Activated gamma-delta T cell treated with Interleukin-2 at 50 U/mL for 16 hours (primary cell): ENCODE measurements around the gene SFRP2.

Experiments
- DNase-seq: peaks from one replicate; pipeline ENCODE4 v3.0.0-alpha.2; 2020

Gene SFRP2, protein sequence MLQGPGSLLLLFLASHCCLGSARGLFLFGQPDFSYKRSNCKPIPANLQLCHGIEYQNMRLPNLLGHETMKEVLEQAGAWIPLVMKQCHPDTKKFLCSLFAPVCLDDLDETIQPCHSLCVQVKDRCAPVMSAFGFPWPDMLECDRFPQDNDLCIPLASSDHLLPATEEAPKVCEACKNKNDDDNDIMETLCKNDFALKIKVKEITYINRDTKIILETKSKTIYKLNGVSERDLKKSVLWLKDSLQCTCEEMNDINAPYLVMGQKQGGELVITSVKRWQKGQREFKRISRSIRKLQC

GRCh38 chr4:153788413-153789276, at the start of gene SFRP2:
Gene SFRP2 (minus strand): TSS chr4:153789083. CDS start chr4:153788835, 248 bp downstream.
- no peak for DNase-seq

DNA sequence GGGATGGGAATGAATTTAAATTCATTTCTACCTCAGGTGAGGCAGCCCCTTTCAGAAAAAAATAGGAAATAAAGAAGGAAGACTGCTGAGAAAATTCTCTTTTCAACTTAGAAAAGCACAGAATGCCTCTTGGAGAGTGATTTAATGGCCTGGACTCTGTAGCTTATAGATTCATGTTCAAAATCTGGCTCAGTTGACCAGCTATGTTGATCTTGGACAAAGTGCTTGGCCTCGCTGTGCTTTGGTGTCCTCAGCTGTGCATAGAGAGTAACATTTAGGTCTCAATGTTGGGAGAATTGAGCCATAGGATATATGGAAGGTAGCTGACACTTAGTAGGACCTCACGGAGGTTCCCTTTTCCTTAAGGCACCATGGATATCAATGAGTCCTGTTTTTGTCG, 49.7 kb upstream of the SFRP2 start:
- DNase-seq, result no peak

- no peak for DNase-seq
These were observed 46.0 kb upstream of the SFRP2 start for GRCh38 chr4:153834901-153835300.

DNA sequence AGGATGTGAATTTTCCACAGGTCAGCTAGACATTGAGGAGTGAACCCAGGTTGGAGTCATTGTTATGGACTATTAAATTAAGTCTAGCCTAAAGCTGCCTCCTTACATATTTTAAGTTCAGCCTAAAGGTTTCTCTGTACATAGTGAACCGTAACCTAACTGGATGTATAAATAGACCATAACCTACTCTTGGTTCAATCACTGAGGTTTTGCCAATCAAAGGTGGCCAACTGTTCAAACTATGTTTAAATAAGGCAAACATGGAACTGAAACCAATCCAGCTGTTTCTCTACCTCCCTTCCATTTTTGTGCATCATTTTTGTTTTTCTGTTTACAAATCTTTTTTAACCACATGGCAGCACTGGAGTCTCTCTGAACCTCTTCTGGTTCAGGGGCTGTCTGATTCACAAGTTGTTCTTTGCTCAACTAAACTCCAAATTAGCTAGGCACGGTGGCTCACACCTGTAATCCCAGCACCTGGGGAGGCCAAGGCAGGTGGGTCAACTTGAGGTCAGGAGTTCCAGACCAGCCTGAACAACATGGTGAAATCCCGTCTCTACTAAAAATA, 43.9 kb upstream of the SFRP2 start:
- no peak for DNase-seq

- no peak for DNase-seq
These were observed 43.2 kb upstream of the SFRP2 start for GRCh38 chr4:153832054-153832453.

- DNase-seq, result no peak
These were observed 42.4 kb upstream of the SFRP2 start for GRCh38 chr4:153831245-153831644.

- DNase-seq, result no peak
These were observed 36.8 kb upstream of the SFRP2 start for GRCh38 chr4:153825691-153826090.

DNA sequence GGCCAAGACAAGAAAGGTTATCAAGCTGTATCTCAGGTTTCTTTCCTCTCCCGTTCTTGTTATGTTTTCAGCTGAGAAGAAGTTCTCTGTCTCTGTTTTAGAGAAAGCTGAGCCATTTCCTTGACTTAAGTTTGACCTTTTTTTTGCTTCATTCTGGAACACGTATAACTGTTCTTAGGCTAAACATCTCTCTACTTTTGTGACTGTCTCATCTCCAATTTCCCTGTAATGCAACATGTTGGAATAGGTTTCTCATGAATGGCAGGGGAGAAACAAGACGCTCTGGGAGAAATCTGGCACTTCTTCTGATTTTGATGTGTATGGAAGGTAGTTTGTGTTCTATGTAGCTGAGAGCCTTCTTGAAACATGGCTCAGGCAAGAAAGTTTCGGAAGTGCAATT, 36.2 kb upstream of the SFRP2 start:
- no peak for DNase-seq

GRCh38 chr4:153824501-153824900, 35.6 kb upstream of the SFRP2 start:
- DNase-seq, result no peak

DNA sequence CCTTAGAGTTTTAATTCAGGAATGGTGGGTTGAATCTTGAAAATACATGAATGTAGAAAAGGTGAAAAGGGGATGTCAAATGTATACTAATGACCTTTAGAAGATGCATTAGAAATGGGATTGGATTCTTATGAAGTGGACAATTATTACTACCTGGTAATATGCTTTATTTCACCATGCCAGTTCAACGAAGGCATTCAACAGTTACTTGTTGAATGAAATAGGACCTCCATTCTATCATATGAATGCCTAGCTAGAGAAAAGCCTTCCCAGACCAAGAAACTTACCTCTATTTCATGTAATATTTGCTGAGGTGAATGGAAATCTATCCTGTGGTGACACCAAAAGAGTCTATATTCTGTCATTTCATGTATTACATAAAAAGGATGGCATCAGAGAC, 34.6 kb upstream of the SFRP2 start:
- no peak for DNase-seq

DNA sequence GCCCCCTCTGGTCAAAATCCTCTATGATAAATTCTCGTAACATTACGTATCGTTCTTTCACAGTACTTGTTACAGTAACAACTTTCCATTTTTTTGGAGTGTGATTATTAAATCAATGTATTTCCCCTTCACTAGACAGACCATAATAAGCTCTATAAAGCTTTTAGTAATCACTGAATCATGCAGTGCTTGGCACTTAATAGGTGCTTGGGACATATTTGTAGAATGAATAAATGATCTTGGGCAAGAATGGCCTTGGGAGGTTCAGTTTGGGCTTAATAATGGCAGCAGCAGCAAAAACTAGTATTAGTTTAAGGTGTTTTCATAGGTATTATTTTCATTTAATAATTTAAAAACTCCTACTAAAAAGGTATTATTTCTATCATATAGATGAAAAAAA, 33.4 kb upstream of the SFRP2 start:
- no peak for DNase-seq

DNA sequence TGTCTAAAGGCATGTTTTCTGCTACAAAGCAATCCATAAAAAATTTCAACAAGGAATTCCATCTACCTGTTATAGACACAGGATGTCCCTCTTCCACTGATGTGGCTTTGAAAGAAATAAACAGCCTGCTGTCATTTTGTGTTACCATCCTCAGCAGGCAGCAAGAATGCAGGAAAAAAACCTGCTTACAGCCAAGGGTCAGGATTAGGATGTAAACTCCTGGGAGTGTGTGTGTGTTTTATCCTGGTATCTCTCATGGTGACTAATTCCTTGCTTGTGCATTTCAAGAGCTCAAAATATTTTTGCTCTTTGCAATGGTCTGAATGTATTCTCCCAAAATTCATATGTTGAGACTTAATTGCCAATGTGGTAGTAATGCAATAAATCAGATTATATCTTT, 28.6 kb upstream of the SFRP2 start:
- DNase-seq, result no peak

DNA sequence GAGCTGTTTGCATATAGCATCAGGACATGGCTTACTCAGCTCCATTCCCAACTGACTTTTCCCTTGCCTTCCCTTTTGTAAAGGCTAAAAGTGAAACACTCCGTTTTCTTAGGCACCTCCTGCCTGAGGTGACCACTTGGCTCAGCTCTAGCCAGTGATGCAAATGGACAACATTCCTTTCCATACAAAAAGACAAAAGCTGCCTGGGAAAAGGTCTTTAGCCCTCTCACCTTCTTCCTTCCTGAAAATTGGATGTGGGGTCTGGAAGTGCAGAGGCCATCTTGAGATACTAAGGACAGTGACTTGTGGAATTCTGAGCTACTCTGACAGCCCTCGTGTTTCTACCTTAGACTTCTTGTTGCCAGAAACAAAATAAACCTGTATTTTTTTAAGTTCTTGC, 27.7 kb upstream of the SFRP2 start:
- no peak for DNase-seq

DNA sequence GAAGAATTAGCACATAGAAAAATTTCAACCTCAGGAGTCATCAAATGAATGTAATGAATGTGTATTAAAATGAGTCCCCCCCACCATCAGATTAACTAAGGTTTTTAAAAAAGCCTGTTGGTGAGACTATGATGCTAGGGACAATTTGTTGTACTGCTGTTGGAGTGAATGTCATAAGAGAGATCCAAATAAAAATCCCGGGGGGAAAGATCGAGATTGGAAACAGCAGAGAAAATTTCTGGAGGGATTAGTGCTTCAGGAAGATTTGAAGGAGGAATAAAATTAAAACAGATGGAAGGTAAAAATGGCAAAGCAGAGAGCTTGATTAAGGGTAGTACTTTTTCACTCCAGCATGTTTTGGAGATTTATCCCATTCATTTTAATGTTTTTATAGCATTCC, 25.9 kb upstream of the SFRP2 start:
- DNase-seq, result no peak

DNA sequence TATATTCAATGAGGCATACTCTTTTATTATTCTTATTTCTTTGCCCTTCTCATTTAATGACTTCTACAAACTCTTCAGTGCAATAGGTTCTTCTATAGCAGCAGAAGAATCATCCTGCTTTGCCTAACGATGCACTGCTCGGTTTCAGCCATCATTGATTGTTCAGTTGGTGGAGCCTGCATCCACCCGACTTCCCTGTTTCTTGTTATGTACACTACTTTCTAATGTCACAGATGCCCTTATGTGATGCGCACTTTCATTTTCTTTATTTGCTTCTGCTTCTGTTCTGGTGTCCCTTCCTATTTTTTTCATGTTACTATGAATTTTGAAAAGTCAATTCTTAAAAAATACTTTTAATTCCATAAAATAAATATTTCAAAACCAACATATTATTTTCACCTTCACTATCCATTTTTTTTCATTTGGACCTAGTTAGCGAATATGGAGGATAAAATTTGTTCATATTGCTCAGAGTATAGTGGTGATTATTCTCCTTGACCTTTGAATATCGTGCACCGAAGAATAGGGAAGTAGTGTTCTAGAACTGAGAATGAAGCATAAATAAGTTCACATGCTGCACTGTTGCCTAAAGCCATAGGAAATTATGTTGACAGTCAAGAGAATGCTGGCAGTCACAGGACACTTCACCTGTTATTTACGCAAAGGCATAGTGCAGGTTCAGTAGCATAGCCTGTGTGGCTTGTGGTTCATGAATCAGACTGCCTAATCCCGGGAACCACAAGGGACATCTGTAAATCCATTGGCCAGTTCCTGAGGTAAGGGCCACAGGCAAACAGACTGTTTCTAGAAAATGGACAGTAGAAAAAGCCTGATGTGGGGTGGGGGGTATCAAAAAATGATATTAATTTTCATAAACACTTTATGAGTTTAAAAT, 21.3 kb upstream of the SFRP2 start:
- DNase-seq, result no peak

DNA sequence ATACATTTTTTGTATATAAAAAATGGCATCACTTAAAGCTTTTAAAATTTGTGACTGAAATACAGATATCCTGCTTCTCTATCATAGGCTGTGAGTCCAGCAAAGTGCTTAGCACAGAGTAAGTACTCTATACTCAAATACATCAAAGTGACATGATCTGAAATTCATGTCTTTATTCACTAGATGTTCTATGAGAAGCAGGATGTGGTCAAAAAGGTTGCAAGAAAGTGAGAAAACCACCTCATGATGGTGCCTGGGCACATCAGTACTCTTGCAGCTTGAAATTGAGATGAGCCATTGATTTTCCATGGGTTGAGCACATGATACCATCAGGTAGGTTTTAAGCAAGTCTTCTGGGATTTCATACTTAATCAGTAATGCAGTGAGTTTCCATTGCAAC, 20.4 kb upstream of the SFRP2 start:
- no peak for DNase-seq

DNA sequence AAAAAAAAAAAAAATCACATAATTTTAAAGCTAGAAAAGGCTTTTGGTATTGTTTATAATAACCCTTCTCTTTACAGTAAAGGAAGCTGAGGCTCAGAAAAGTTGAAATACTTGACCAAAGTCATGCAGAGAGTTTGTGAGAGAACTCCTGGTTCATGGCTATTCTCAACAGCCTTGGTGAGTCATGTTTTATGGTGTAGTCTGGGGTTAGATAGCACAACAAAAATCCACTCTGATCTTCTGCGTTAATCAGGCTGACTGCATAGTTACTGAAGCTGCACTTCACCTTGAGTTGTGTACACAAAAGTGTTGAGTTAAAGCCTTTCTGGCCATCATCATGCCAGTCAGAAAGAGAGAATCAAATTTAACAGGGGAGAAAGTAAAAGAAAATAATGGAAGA, 19.3 kb upstream of the SFRP2 start:
- DNase-seq, result no peak

DNA sequence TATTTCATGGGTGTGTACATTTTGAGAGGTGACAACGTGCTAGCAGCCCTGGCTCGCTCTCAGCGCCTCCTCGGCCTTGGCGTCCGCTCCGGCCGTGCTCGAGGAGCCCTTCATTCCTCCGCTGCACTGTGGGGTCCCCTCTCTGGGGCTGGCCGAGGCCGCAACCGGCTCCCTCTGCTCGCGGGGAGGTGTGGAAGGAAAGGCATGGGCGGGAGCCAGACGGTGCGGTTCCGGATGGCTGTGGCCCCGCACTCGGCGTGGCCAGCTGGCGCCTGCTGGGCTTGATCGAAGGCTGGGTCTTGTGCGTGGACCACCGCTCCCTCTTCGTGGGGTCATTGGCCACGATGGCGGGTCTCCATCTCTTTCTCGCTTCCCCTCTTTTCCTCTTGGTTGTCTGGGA, 17.2 kb upstream of the SFRP2 start:
- no peak for DNase-seq

DNA sequence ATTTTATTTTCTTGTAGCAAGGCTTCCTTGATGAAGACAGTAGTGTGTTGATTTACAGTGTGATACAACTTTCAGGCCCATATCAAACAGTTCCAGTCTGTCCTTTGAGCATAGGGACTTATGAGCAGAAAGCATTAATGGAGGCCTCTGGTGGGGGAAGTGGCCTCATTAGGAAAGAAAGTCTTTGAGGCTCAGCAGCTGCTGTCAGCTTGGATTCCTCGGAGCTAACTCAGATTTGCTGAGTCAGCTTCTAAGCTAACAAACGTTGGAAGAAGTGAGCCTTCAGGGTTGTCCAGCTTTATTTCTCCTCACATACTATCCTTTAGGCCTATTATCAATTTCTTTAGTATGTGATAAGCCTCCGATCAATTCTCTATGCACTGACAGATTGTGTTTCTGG, 15.8 kb upstream of the SFRP2 start:
- DNase-seq, result no peak

- DNase-seq, result no peak
These were observed 10.8 kb upstream of the SFRP2 start for GRCh38 chr4:153799694-153800074.

DNA sequence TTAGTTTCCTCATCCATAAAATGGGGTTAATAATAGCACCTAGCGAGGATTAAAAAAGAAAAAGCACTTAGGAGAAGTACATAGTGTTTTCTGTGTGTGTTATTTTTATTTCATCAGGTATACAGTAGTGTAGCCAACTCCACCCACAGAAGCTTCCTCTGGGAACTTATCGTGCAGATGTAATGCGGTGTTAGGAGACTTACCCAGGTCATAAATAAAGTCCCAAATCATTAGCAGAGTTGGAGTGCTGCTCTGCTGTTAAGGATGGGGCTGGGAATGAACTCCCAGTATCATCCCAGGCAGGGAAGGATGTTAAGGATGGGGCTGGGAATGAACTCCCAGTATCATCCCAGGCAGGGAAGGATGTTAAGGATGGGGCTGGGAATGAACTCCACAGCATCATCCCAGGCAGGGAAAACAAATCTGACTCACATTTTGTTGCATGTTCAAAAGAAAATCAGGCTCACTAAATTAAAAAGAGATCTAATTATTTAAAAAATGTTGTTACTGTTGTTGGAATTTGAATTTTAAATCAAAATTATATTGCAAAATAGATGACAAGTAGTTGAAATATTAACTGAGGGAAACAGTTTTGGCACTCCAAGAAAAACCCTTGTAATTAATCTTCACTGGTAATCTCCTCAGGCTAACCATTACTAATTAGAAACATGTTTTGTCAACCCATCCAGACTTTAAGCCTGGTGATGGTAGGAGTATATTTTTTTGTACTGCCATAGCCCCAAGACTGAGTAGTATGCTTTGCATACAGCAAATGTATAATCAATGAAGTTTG, 10.2 kb upstream of the SFRP2 start:
- DNase-seq, result no peak

DNA sequence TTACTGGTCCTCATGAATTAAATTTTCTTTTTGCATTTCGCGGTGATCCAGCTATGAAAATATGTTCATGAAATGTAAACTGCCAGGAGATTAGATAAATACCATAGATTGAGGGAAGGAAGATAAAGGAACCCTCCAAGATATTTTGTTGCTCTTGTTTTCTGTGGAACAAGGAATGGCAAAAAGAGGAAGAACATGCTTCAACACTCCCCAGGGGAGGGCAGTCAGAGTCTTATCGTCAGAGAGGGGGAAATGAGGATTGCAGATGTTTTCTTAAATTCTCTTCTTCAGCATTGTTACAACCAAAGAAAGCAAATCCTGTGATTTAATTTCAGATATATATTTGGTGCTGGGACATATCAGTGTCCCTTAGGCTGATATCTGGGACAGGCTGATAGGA, 9.5 kb upstream of the SFRP2 start:
- DNase-seq, result no peak
